Measurements from ENCODE around the gene CAND1. TPM values are rescaled to one million over a fixed set of nuclear protein-coding genes. Genes with fewer than 3 reads are reported as not detected.

CAND1 gene
- total RNA-seq = 150 and 153 TPM in 2 replicates

- intact Hi-C loops (cut with micrococcal nuclease) = loop anchor here (1.0 to 10.0 kb wide), 20 partner anchors 178 to 1970 kb away; partner anchors contain the start of genes CPSF6, HELB, LLPH and MDM1
Measured at GRCh38 chr12:67268896-67269632, at the start of gene CAND1. Gene CAND1 (plus strand): TSS chr12:67269358. CDS start chr12:67269718, 360 bp downstream.

GRCh38 chr12:67220065-67220464, 49.1 kb upstream of the CAND1 start:
- intact Hi-C loops (cut with micrococcal nuclease) = no loop called here

GRCh38 chr12:67222302-67222701, 46.9 kb upstream of the CAND1 start:
- intact Hi-C loops (cut with micrococcal nuclease) = no loop called here

GRCh38 chr12:67223225-67223624, 45.9 kb upstream of the CAND1 start:
- intact Hi-C loops (cut with micrococcal nuclease) = no loop called here

GRCh38 chr12:67237231-67237630, 31.9 kb upstream of the CAND1 start:
- intact Hi-C loops (cut with micrococcal nuclease) = no loop called here

GRCh38 chr12:67239061-67239460, 30.1 kb upstream of the CAND1 start:
- intact Hi-C loops (cut with micrococcal nuclease) = no loop called here

- intact Hi-C loops (cut with micrococcal nuclease) = no loop called here
Measured at GRCh38 chr12:67241482-67241881, 27.7 kb upstream of the CAND1 start.

- intact Hi-C loops (cut with micrococcal nuclease) = no loop called here
Measured at GRCh38 chr12:67243260-67243659, 25.9 kb upstream of the CAND1 start.

- intact Hi-C loops (cut with micrococcal nuclease) = no loop called here
Measured at GRCh38 chr12:67245571-67245970, 23.6 kb upstream of the CAND1 start.

- intact Hi-C loops (cut with micrococcal nuclease) = no loop called here
Measured at GRCh38 chr12:67251012-67251411, 18.1 kb upstream of the CAND1 start.

- intact Hi-C loops (cut with micrococcal nuclease) = no loop called here
Measured at GRCh38 chr12:67254372-67255026, 14.7 kb upstream of the CAND1 start.

- intact Hi-C loops (cut with micrococcal nuclease) = no loop called here
Measured at GRCh38 chr12:67256649-67257048, 12.5 kb upstream of the CAND1 start.

- intact Hi-C loops (cut with micrococcal nuclease) = loop anchor here (10.0 kb wide), 2 partner anchors 549 to 981 kb away; no protein-coding TSS in a partner anchor
Measured at GRCh38 chr12:67263471-67263870, 5.7 kb upstream of the CAND1 start.

- intact Hi-C loops (cut with micrococcal nuclease) = loop anchor here (1.0 to 10.0 kb wide), 19 partner anchors 179 to 1971 kb away; partner anchors contain the start of genes CPSF6, HELB, LLPH and MDM1
Measured at GRCh38 chr12:67268335-67268895, 743 bp upstream of the CAND1 start.

GRCh38 chr12:67269633-67270573, 745 bp downstream of the CAND1 start:
- intact Hi-C loops (cut with micrococcal nuclease) = loop anchor here (1.0 to 10.0 kb wide), 16 partner anchors 177 to 1662 kb away; partner anchors contain the start of genes CPM, MDM1, NUP107 and RAP1B

GRCh38 chr12:67270622-67271021, 1.5 kb downstream of the CAND1 start:
- intact Hi-C loops (cut with micrococcal nuclease) = loop anchor here (5.0 to 10.0 kb wide), 4 partner anchors 672 to 1662 kb away; partner anchors contain the start of genes CPM and RAP1B

GRCh38 chr12:67271976-67272375, 2.8 kb downstream of the CAND1 start:
- intact Hi-C loops (cut with micrococcal nuclease) = loop anchor here (5.0 to 10.0 kb wide), 4 partner anchors 670 to 1660 kb away; partner anchors contain the start of genes CPM and RAP1B

- intact Hi-C loops (cut with micrococcal nuclease) = loop anchor here (5.0 to 10.0 kb wide), 4 partner anchors 668 to 1658 kb away; partner anchors contain the start of genes CPM and RAP1B
Measured at GRCh38 chr12:67274186-67274585, 5.0 kb downstream of the CAND1 start.

- intact Hi-C loops (cut with micrococcal nuclease) = loop anchor here (10.0 kb wide), 1 partner anchor 1179 kb away; no protein-coding TSS in a partner anchor
Measured at GRCh38 chr12:67275380-67275913, 6.3 kb downstream of the CAND1 start.

- intact Hi-C loops (cut with micrococcal nuclease) = loop anchor here (10.0 kb wide), 1 partner anchor 1178 kb away; no protein-coding TSS in a partner anchor
Measured at GRCh38 chr12:67276421-67276820, 7.3 kb downstream of the CAND1 start.

Data from T-helper 1 cell treated with Interleukin-12 subunit alpha and Interleukin-12 subunit beta and Interleukin-4 antibody, amounts not matched to agents 30 ng/mL and 1 ng/mL, for 36 hours (primary cell).